DND-41 (cell line): ENCODE data around the gene ITPR3.

ENCODE experiments used
- ATAC-seq: fragments of 200-7000 bp; cut with Tn5 transposase; 3 replicates; pipeline ENCODE4 v1.9.1; 2021; ENCODE audit warnings: low read depth; ENCODE audit not compliant: insufficient read depth
- DNase-seq: peaks from one replicate; pipeline ENCODE4 v3.0.0-alpha.2; 2020
- H2AFZ ChIP-seq: 2 replicates; pipeline ENCODE4 v1.6.0; 2012; ENCODE audit warnings: low read depth, low read length
- H3K27ac ChIP-seq: 2 replicates; pipeline ENCODE4 v1.5.1; 2012; ENCODE audit warnings: low read length, inconsistent platforms
- H3K27me3 ChIP-seq: fragments of 200-600 bp; sonication (generic); 2 replicates; pipeline ENCODE4 v1.6.0; 2012; ENCODE audit warnings: low read length, mild to moderate bottlenecking, inconsistent platforms; ENCODE audit not compliant: insufficient read depth, poor library complexity
- H3K36me3 ChIP-seq: 2 replicates; pipeline ENCODE4 v1.5.1; 2012; ENCODE audit warnings: low read length, inconsistent platforms; ENCODE audit not compliant: insufficient read depth
- H3K4me1 ChIP-seq: 2 replicates; pipeline ENCODE4 v1.5.1; 2012; ENCODE audit warnings: mild to moderate bottlenecking, low read length; ENCODE audit not compliant: insufficient read depth
- H3K4me2 ChIP-seq: 2 replicates; pipeline ENCODE4 v1.6.0; 2012; ENCODE audit warnings: mild to moderate bottlenecking, moderate library complexity, low read length, inconsistent platforms; ENCODE audit not compliant: insufficient read depth
- H3K4me3 ChIP-seq, 2 experiments: fragments of 200-600 bp in 1 of 2; shearing (Covaris generic) in 1 of 2; 2 replicates each; pipeline ENCODE4 v1.5.1; 2012 to 2016; ENCODE audit warnings: inconsistent platforms in 2 of 2, low read length in 2 of 2, mild to moderate bottlenecking in 2 of 2, low read depth in 1 of 2, moderate library complexity in 1 of 2
- H3K79me2 ChIP-seq: 2 replicates; pipeline ENCODE4 v1.6.0; 2012; ENCODE audit warnings: low read length, inconsistent platforms; ENCODE audit not compliant: insufficient read depth
- H3K9ac ChIP-seq: 2 replicates; pipeline ENCODE4 v1.6.0; 2012; ENCODE audit warnings: low read depth, mild to moderate bottlenecking, inconsistent platforms, low read length, moderate library complexity
- H3K9me3 ChIP-seq: 2 replicates; pipeline ENCODE4 v1.5.1; 2012; ENCODE audit warnings: low read length, moderate library complexity, mild to moderate bottlenecking, inconsistent platforms; ENCODE audit not compliant: insufficient read depth, severe bottlenecking
- H4K20me1 ChIP-seq: 2 replicates; pipeline ENCODE4 v1.6.0; 2012; ENCODE audit warnings: low read length; ENCODE audit not compliant: insufficient read depth
- CTCF ChIP-seq: IDR thresholded peaks from 2 replicates; pipeline ENCODE4 v1.5.1; 2012; ENCODE audit warnings: borderline replicate concordance, low read length, moderate library complexity, mild to moderate bottlenecking; ENCODE audit not compliant: poor library complexity, severe bottlenecking; ENCODE audit errors: extremely low read depth
- EZH2 ChIP-seq: IDR thresholded peaks from 3 replicates; pipeline ENCODE4 v1.6.1; 2012; ENCODE audit warnings: borderline replicate concordance, low read depth, mild to moderate bottlenecking, moderate library complexity, low read length, inconsistent platforms; ENCODE audit not compliant: severe bottlenecking

ITPR3 gene

GRCh38 chr6:33722103-33722623 is 101.0 kb downstream of the ITPR3 start:
- Histone ChIP-seq H3K4me2 (no peak overlapping the region), H3K27me3 (peaks cover 34% of the 10 kb centered on the region), H3K27ac (no peak overlapping the region), H3K79me2 (no peaks in the 10 kb centered on the region), H3K36me3 (no peaks in the 10 kb centered on the region), H3K9ac (no peak overlapping the region), H3K9me3 (no peaks in the 10 kb centered on the region), H2AFZ (no peak overlapping the region), H3K4me1 (no peaks in the 10 kb centered on the region), H3K4me3 (no peak overlapping the region), H4K20me1 (peaks cover 5% of the 10 kb centered on the region; the same call in 1 of the 2 replicates)
- DNase-seq (no peak), ATAC-seq (no peak)
- TF ChIP-seq CTCF (no peak), EZH2 (no peak)

- no peaks in the 10 kb centered on the region for H3K4me1 ChIP-seq
- no peak overlapping the region for H3K27ac ChIP-seq
- no peak for DNase-seq
- no peak overlapping the region for H3K4me3 ChIP-seq
- no peak overlapping the region for H3K4me2 ChIP-seq
- H3K36me3 ChIP-seq = no peaks in the 10 kb centered on the region
- no peak overlapping the region for H2AFZ ChIP-seq
- ATAC-seq = no peak
- no peak for TF ChIP-seq CTCF
- no peak for TF ChIP-seq EZH2
- H4K20me1 ChIP-seq = peaks cover 5% of the 10 kb centered on the region; the same call in 1 of the 2 replicates
- no peaks in the 10 kb centered on the region for H3K79me2 ChIP-seq
- no peaks in the 10 kb centered on the region for H3K9me3 ChIP-seq
- H3K27me3 ChIP-seq = peaks cover 42% of the 10 kb centered on the region
- H3K9ac ChIP-seq = no peak overlapping the region
Measured at GRCh38 chr6:33723371-33724085, 102.4 kb downstream of the ITPR3 start.

- H3K79me2 ChIP-seq = no peaks in the 10 kb centered on the region
- no peaks in the 10 kb centered on the region for H3K4me1 ChIP-seq
- ATAC-seq (no peak; the same call in 2 of the 3 replicates), DNase-seq (no peak)
- no peaks in the 10 kb centered on the region for H3K9me3 ChIP-seq
- H3K4me3 ChIP-seq = no peak overlapping the region
- H3K4me2 ChIP-seq = no peak overlapping the region
- peaks cover 5% of the 10 kb centered on the region; the same call in 1 of the 2 replicates for H4K20me1 ChIP-seq
- no peak overlapping the region for H3K27ac ChIP-seq
- H3K36me3 ChIP-seq = no peaks in the 10 kb centered on the region
- no peak overlapping the region for H3K9ac ChIP-seq
- H3K27me3 ChIP-seq = peaks cover 42% of the 10 kb centered on the region
- no peak for TF ChIP-seq EZH2
- no peak for TF ChIP-seq CTCF
- H2AFZ ChIP-seq = no peak overlapping the region
Measured at GRCh38 chr6:33724102-33725023, 103.2 kb downstream of the ITPR3 start.
